Sigmoid colon (tissue), 7 donors: ENCODE measurements around the gene ABCG5. TPM values are rescaled to one million over a fixed set of nuclear protein-coding genes. Genes with fewer than 3 reads are reported as not detected.

Source experiments
- DNase-seq: peaks from one replicate; pipeline ENCODE4 v3.0.0-alpha.2; 2019
- H3K27ac ChIP-seq, 4 donors: fragments of 200-600 bp; sonication (generic); one replicate each; pipeline ENCODE4 v1.5.1; 2016 to 2019; ENCODE audit warnings: mild to moderate bottlenecking in 1 of 4
- H3K27me3 ChIP-seq, 3 donors: fragments of 200-600 bp; sonication (generic); one replicate each; pipeline ENCODE4 v1.5.1; 2019; ENCODE audit warnings: mild to moderate bottlenecking in 1 of 3
- H3K36me3 ChIP-seq, 4 donors: fragments of 200-600 bp; sonication (generic); one replicate each; pipeline ENCODE4 v1.5.1; 2016 to 2019
- H3K4me1 ChIP-seq, 4 donors: fragments of 200-600 bp; sonication (generic); one replicate each; pipeline ENCODE4 v1.5.1; 2017 to 2019
- H3K4me3 ChIP-seq, 4 donors: fragments of 200-600 bp; sonication (generic); one replicate each; pipeline ENCODE4 v1.5.1; 2017 to 2019; ENCODE audit warnings: mild to moderate bottlenecking in 2 of 4, moderate library complexity in 1 of 4
- H3K9me3 ChIP-seq, 4 donors: fragments of 200-600 bp in 3 of 4; sonication (generic) in 3 of 4; one replicate each; pipeline versions ENCODE4 v1.5.1 to v1.6.1; 2013 to 2019
- EP300 ChIP-seq, 4 donors: sonication (generic); formaldehyde crosslinking; IDR thresholded peaks; one replicate each; pipeline ENCODE4 v1.6.1; 2017; ENCODE audit warnings: antibody characterized with exemption in 4 of 4
- POLR2A ChIP-seq, 2 donors: fragments of 450-650 bp; IDR thresholded peaks; one replicate each; pipeline ENCODE4 v1.6.1; 2016; ENCODE audit warnings: antibody characterized with exemption in 2 of 2, mild to moderate bottlenecking in 2 of 2, moderate library complexity in 2 of 2
- POLR2AphosphoS5 ChIP-seq, 4 donors: sonication (generic); formaldehyde crosslinking; IDR thresholded peaks; one replicate each; pipeline ENCODE4 v1.6.1; 2017; ENCODE audit warnings: antibody characterized with exemption in 4 of 4
- WGBS, 2 donors: extraction: QIAGEN DNeasy Blood & Tissue Kit; methylation state at CpG; one replicate each; pipeline ENCODE4 v1.1.7; 2013; 5-methylcytosine and 5-hydroxymethylcytosine counted together
- intact Hi-C: fragments of 100-400 bp; cut with DNase I; formaldehyde crosslinking; loops from one replicate; pipeline ENCODE4 v1.15.1; 2023
- polyA plus RNA-seq, 3 donors: library from polyadenylated mRNA; stranded (reverse); fragments of 200-250 nt; gene quantifications; one replicate each; pipeline ENCODE4 v1.2.3, GENCODE V29; 2013
- total RNA-seq, 4 donors: library from RNA; depleted of rRNA; stranded (reverse); fragments of >200 nt; gene quantifications; one replicate each; pipeline ENCODE4 v1.1.0, GENCODE V29; 2016
- TF ChIP-seq, protein P1 (sequence below), 4 experiments: fragments of 450-650 bp in 3 of 4; fragments of 200-600 bp in 1 of 4; IDR thresholded peaks; one replicate each; pipeline ENCODE4 v1.5.1; 2016 to 2019; ENCODE audit warnings: antibody characterized with exemption in 4 of 4, mild to moderate bottlenecking in 3 of 4, moderate library complexity in 2 of 4
- donor health status: healthy with polysubstance abuse.
- donor health status: Bipolar disorder and iron deficiency.
- donor health status: healthy.

The ABCG5 gene
- total and polyA plus RNA-seq, 7 donors, result 0.10 to 0.23 TPM; not detected in 5

DNA sequence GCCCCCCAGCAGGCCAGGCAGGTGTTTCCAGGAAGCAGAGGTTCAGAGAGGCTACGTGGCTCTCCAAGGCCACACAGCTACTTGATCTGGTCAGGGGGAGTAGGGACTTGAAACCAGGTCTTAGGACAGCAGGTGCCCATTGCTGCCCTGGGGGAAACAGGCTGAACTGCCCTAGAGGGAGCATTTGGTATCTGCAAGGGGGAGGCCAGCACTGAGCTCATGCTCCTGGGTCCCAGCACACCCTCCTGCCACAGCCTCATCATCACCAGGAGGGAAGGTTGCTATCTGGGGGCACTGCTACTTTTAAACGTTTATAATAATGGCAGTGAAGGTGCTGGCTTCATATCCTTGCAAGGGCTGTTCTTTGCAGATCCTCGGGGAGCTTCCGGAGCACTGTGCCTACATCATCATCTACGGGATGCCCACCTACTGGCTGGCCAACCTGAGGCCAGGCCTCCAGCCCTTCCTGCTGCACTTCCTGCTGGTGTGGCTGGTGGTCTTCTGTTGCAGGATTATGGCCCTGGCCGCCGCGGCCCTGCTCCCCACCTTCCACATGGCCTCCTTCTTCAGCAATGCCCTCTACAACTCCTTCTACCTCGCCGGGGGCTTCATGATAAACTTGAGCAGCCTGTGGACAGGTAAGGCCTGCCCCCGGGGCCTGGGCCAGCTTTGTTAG lies 36.3 kb upstream of the ABCG5 start:
- TF ChIP-seq, protein P1, sequence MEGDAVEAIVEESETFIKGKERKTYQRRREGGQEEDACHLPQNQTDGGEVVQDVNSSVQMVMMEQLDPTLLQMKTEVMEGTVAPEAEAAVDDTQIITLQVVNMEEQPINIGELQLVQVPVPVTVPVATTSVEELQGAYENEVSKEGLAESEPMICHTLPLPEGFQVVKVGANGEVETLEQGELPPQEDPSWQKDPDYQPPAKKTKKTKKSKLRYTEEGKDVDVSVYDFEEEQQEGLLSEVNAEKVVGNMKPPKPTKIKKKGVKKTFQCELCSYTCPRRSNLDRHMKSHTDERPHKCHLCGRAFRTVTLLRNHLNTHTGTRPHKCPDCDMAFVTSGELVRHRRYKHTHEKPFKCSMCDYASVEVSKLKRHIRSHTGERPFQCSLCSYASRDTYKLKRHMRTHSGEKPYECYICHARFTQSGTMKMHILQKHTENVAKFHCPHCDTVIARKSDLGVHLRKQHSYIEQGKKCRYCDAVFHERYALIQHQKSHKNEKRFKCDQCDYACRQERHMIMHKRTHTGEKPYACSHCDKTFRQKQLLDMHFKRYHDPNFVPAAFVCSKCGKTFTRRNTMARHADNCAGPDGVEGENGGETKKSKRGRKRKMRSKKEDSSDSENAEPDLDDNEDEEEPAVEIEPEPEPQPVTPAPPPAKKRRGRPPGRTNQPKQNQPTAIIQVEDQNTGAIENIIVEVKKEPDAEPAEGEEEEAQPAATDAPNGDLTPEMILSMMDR (IDR thresholded peaks at IDR 0.05), result no peak
- TF ChIP-seq POLR2A (IDR thresholded peaks at IDR 0.05) (no peak), EP300 (IDR thresholded peaks at IDR 0.05) (no peak), POLR2AphosphoS5 (IDR thresholded peaks at IDR 0.05) (no peak)
- no peak for DNase-seq
- WGBS, 2 donors, result 84 to 89% methylated on average over 11 of the region's 11 CpGs

GRCh38 chr2:43872151-43872550 lies 33.5 kb upstream of the ABCG5 start:
- TF ChIP-seq EP300 (IDR thresholded peaks at IDR 0.05), result no peak
- TF ChIP-seq POLR2AphosphoS5 (IDR thresholded peaks at IDR 0.05), result no peak
- Histone ChIP-seq H3K4me3 (no peak overlapping the region), H3K36me3 (no peaks in the 10 kb centered on the region), H3K4me1 (no peaks in the 10 kb centered on the region), H3K9me3 (no peaks in the 10 kb centered on the region), H3K27me3 (peaks cover 0 to 20% (median 5%) of the 10 kb centered on the region in 3 donors), H3K27ac (no peak overlapping the region)
- DNase-seq, result no peak
- intact Hi-C loops, result no loop called here
- WGBS, 2 donors, result 44 to 73% methylated on average over 12 of the region's 12 CpGs

More for the DNA sequence above, 36.3 kb upstream of the ABCG5 start:
- peaks cover 0 to 14% (median 5%) of the 10 kb centered on the region in 3 donors for H3K27me3 ChIP-seq
- no peak overlapping the region for H3K4me3 ChIP-seq
- H3K36me3 ChIP-seq, result no peaks in the 10 kb centered on the region
- no peaks in the 10 kb centered on the region for H3K9me3 ChIP-seq
- no peak overlapping the region for H3K27ac ChIP-seq
- H3K4me1 ChIP-seq, result no peaks in the 10 kb centered on the region
- intact Hi-C loops, result no loop called here

DNA sequence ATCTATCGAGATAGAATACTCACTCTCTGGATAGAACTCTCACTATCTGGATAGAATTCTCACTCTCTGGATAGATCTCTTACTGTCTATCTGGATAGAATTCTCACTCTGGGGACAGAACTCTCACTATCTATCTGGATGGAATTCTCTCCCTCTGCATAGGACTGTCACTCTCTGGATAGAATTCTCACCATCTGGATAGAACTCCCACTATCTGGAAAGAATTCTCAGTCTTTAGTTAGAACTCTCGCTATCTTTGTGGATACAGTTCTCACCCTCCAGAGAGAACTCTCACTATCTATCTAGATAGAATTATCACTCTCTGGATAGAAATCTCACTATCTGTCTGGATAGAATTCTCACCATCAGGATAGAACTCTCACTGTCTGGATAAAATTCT lies 16.7 kb upstream of the ABCG5 start:
- Histone ChIP-seq H3K9me3 (no peaks in the 10 kb centered on the region), H3K27me3 (peaks cover 5 to 66% (median 25%) of the 10 kb centered on the region in 3 donors), H3K4me3 (no peak overlapping the region), H3K36me3 (no peaks in the 10 kb centered on the region), H3K27ac (no peak overlapping the region), H3K4me1 (no peaks in the 10 kb centered on the region)
- WGBS, 2 donors, result 86 to 95% methylated on average over 2 of the region's 2 CpGs
- no peak for TF ChIP-seq POLR2AphosphoS5 (IDR thresholded peaks at IDR 0.05)
- no peak for TF ChIP-seq EP300 (IDR thresholded peaks at IDR 0.05)
- TF ChIP-seq, protein P1 (IDR thresholded peaks at IDR 0.05), result no peak
- TF ChIP-seq POLR2A (IDR thresholded peaks at IDR 0.05), result no peak
- intact Hi-C loops, result no loop called here
- DNase-seq, result no peak

GRCh38 chr2:43854671-43855070 lies 16.0 kb upstream of the ABCG5 start:
- TF ChIP-seq POLR2AphosphoS5 (IDR thresholded peaks at IDR 0.05) (no peak), POLR2A (IDR thresholded peaks at IDR 0.05) (no peak), EP300 (IDR thresholded peaks at IDR 0.05) (no peak)
- TF ChIP-seq, protein P1 (IDR thresholded peaks at IDR 0.05), result no peak
- Histone ChIP-seq H3K36me3 (no peaks in the 10 kb centered on the region), H3K4me3 (no peak overlapping the region), H3K9me3 (no peaks in the 10 kb centered on the region), H3K4me1 (no peaks in the 10 kb centered on the region), H3K27me3 (peaks cover 5 to 61% (median 25%) of the 10 kb centered on the region in 3 donors), H3K27ac (no peak overlapping the region)
- intact Hi-C loops, result no loop called here
- DNase-seq, result no peak
- 88 to 92% methylated on average over 3 of the region's 3 CpGs for WGBS, 2 donors

GRCh38 chr2:43853141-43854081 lies 14.8 kb upstream of the ABCG5 start:
- H3K4me3 ChIP-seq, result no peak overlapping the region
- no peaks in the 10 kb centered on the region for H3K4me1 ChIP-seq
- no peaks in the 10 kb centered on the region for H3K9me3 ChIP-seq
- no peak for DNase-seq
- H3K27ac ChIP-seq, result no peak overlapping the region
- intact Hi-C loops, result no loop called here
- peaks cover 5 to 56% (median 25%) of the 10 kb centered on the region in 3 donors for H3K27me3 ChIP-seq
- H3K36me3 ChIP-seq, result no peaks in the 10 kb centered on the region
- WGBS, 2 donors, result 72 to 87% methylated on average over 10 of the region's 10 CpGs
- TF ChIP-seq POLR2A (IDR thresholded peaks at IDR 0.05) (no peak), POLR2AphosphoS5 (IDR thresholded peaks at IDR 0.05) (no peak), EP300 (IDR thresholded peaks at IDR 0.05) (no peak)
- TF ChIP-seq, protein P1 (IDR thresholded peaks at IDR 0.05), result no peak
